HCT116 (cell line): ENCODE data around the gene AGPAT2. TPM values are rescaled to one million over a fixed set of nuclear protein-coding genes. Genes with fewer than 3 reads are reported as not detected.

ENCODE experiments used
- ATAC-seq: fragments of 200-7000 bp; cut with Tn5 transposase; 2 replicates; pipeline ENCODE4 v1.9.1; 2020; ENCODE audit warnings: mild to moderate bottlenecking, moderate library complexity
- BruUV-seq: library from RNA; stranded (reverse); fragments of 400-500 nt; replicated peaks from 2 replicates; lab custom pipeline; 2021; lab: Mats Ljungman, UMichigan
- CTCF ChIA-PET: fragments of 300-600 bp; sonication (Branson Sonifier 250); formaldehyde crosslinking; loops from one replicate; lab custom pipeline; 2021; ENCODE audit warnings: antibody characterized with exemption; lab: Charles Lee
- POLR2A ChIA-PET: fragments of 300-600, 350-600 bp; sonication (Branson Sonifier 250); formaldehyde crosslinking; loops from one replicate; lab custom pipeline; 2021; ENCODE audit warnings: antibody characterized with exemption; lab: Charles Lee
- RAD21 ChIA-PET, 2 experiments: fragments of 300-600 bp; sonication (Branson Sonifier 250); formaldehyde crosslinking; loops; one replicate each; lab custom pipeline; 2023; ENCODE audit warnings: low total read pairs in 2 of 2; ENCODE audit not compliant: uncharacterized antibody in 2 of 2, unreplicated experiment in 2 of 2, low non-redundant PET in 1 of 2; lab: Charles Lee
- DNase-seq: peaks from one replicate; pipeline ENCODE4 v3.0.0-alpha.2; 2010; ENCODE audit warnings: low read depth, low spot score
- H2AFZ ChIP-seq: fragments of 200-600 bp; shearing (Covaris generic), sonication (generic); 2 replicates; pipeline ENCODE4 v1.6.1; 2017; ENCODE audit warnings: low read depth, mixed run types, mixed read lengths, antibody characterized with exemption, low read length; ENCODE audit not compliant: poor library complexity, severe bottlenecking
- H3K27ac ChIP-seq: 2 replicates; pipeline ENCODE4 v1.5.1; 2012; ENCODE audit warnings: low read depth, low read length
- H3K27me3 ChIP-seq: fragments of 200-600 bp; sonication (generic); 2 replicates; pipeline ENCODE4 v1.6.1; 2016; ENCODE audit warnings: mixed run types, low read length, mixed read lengths; ENCODE audit not compliant: insufficient read depth
- H3K36me3 ChIP-seq, 2 experiments: fragments of 200-500 bp in 1 of 2; fragments of 200-600 bp in 1 of 2; sonication (Bioruptor generic) in 1 of 2; sonication (generic) in 1 of 2; 2 replicates each; pipeline versions ENCODE4 v1.5.1 to v1.6.1; 2014 to 2016; ENCODE audit warnings: low read length in 2 of 2, inconsistent platforms in 1 of 2, mixed read lengths in 1 of 2, mixed run types in 1 of 2; ENCODE audit not compliant: insufficient read depth in 2 of 2, control insufficient read depth in 1 of 2
- H3K4me1 ChIP-seq, 2 experiments: fragments of 200-600 bp in 1 of 2; sonication (generic) in 1 of 2; 2 replicates each; pipeline versions ENCODE4 v1.5.1 to v1.6.1; 2012 to 2017; ENCODE audit warnings: low read length in 2 of 2, inconsistent platforms in 1 of 2, mild to moderate bottlenecking in 1 of 2, mixed read lengths in 1 of 2, mixed run types in 1 of 2, moderate library complexity in 1 of 2; ENCODE audit not compliant: insufficient read depth in 2 of 2, control insufficient read depth in 1 of 2
- H3K4me2 ChIP-seq: fragments of 200-600 bp; sonication (generic); 2 replicates; pipeline ENCODE4 v1.6.1; 2017; ENCODE audit warnings: mixed run types, low read length, mixed read lengths
- H3K4me3 ChIP-seq, 2 experiments: fragments of 200-600 bp in 1 of 2; sonication (generic) in 1 of 2; replicated peaks in 1 of 2; 2 replicates each; pipeline ENCODE4 v1.5.1; 2011 to 2016; ENCODE audit warnings: low read length in 2 of 2, control low read depth in 1 of 2, low read depth in 1 of 2, mild to moderate bottlenecking in 1 of 2, mixed read lengths in 1 of 2, mixed run types in 1 of 2
- H3K79me2 ChIP-seq: fragments of 200-600 bp; sonication (generic); 2 replicates; pipeline ENCODE4 v1.6.1; 2017; ENCODE audit warnings: mild to moderate bottlenecking, mixed run types, low read length, moderate library complexity, mixed read lengths; ENCODE audit not compliant: insufficient read depth
- H3K9ac ChIP-seq: fragments of 200-600 bp; sonication (generic); 2 replicates; pipeline ENCODE4 v1.6.1; 2016; ENCODE audit warnings: low read length, mixed read lengths
- H3K9me2 ChIP-seq: fragments of 200-600 bp; sonication (generic), shearing (Covaris generic); 2 replicates; pipeline ENCODE4 v1.6.1; 2017; ENCODE audit warnings: mixed run types, mild to moderate bottlenecking, moderate library complexity; ENCODE audit not compliant: insufficient read depth
- H3K9me3 ChIP-seq, 2 experiments: fragments of 200-500 bp in 1 of 2; fragments of 200-600 bp in 1 of 2; sonication (Bioruptor generic) in 1 of 2; sonication (generic) in 1 of 2; 2 replicates each; pipeline ENCODE4 v1.6.1; 2014 to 2017; ENCODE audit warnings: low read length in 2 of 2, mixed read lengths in 2 of 2, inconsistent platforms in 1 of 2, low read depth in 1 of 2, mild to moderate bottlenecking in 1 of 2, mixed run types in 1 of 2, moderate library complexity in 1 of 2; ENCODE audit not compliant: control insufficient read depth in 1 of 2, insufficient read depth in 1 of 2
- H4K20me1 ChIP-seq: fragments of 200-600 bp; sonication (generic), shearing (Covaris generic); 2 replicates; pipeline ENCODE4 v1.6.1; 2017; ENCODE audit warnings: mixed run types, mild to moderate bottlenecking, moderate library complexity; ENCODE audit not compliant: insufficient read depth
- CEBPB ChIP-seq: IDR thresholded peaks from 2 replicates; pipeline ENCODE4 v1.6.1; 2012; ENCODE audit warnings: low read depth
- ELF1 ChIP-seq: IDR thresholded peaks from 2 replicates; pipeline ENCODE4 v1.6.1; 2012; ENCODE audit warnings: low read depth, borderline replicate concordance
- EZH2 ChIP-seq: fragments of 200-600 bp; sonication (generic); IDR thresholded peaks from 2 replicates; pipeline ENCODE4 v1.6.1; 2017; ENCODE audit warnings: antibody characterized with exemption, mixed run types
- FOSL1 ChIP-seq: IDR thresholded peaks from 2 replicates; pipeline ENCODE4 v1.6.1; 2012; ENCODE audit warnings: low read depth
- POLR2AphosphoS5 ChIP-seq: IDR thresholded peaks from 2 replicates; pipeline ENCODE4 v1.6.1; 2011; ENCODE audit warnings: mild to moderate bottlenecking, low read depth, low read length, moderate library complexity
- RAD21 ChIP-seq: IDR thresholded peaks from 2 replicates; pipeline ENCODE4 v1.6.1; 2012; ENCODE audit warnings: low read depth, mild to moderate bottlenecking
- SRF ChIP-seq: IDR thresholded peaks from 2 replicates; pipeline ENCODE4 v1.6.1; 2012; ENCODE audit warnings: low read depth
- TCF7L2 ChIP-seq: IDR thresholded peaks from 2 replicates; pipeline ENCODE4 v1.7.0; 2011; ENCODE audit warnings: borderline replicate concordance, inconsistent platforms; ENCODE audit not compliant: insufficient read depth, insufficient read length; ENCODE audit errors: extremely low read depth
- ZNF274 ChIP-seq: fragments of 200-500 bp; sonication (Bioruptor generic); IDR thresholded peaks from 2 replicates; pipeline ENCODE4 v1.6.1; 2014; ENCODE audit warnings: mild to moderate bottlenecking, low read depth, low read length, inconsistent platforms
- intact Hi-C: fragments of 100-400 bp; cut with micrococcal nuclease; formaldehyde crosslinking; loops from 2 replicates; pipeline ENCODE4 v1.10.0; 2022
- total RNA-seq: library from RNA; stranded (reverse); gene quantifications from one replicate; pipeline ENCODE4 v1.2.1, GENCODE V29; 2021; ENCODE audit not compliant: unreplicated experiment
- TF ChIP-seq, protein P1 (sequence below): IDR thresholded peaks from 2 replicates; pipeline ENCODE4 v1.6.1; 2012; ENCODE audit warnings: low read depth
- TF ChIP-seq, protein P2 (sequence below): IDR thresholded peaks from 2 replicates; pipeline ENCODE4 v1.6.1; 2012

Gene AGPAT2
- total RNA-seq, 1 experiment from 2014 or later: 86.0 TPM

DNA sequence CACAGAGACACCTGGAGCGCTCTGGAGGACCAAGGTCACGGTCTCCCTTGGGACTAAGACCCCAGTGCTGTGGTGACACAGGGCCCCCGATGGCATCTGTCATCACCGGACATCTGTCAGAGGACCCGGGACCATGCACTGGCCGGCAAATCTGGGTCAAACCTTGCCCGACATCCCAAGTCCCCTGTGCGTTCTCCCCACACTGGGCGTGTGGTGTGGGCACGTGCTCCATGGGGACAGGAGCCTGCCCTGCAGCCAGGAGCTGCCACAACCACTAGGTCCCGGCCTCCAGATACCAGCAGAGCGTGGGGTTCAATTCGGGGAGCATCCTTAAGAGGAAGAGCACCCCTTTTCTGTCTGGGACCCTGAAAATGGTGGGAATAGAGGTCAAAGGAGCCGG, 3.5 kb downstream of the AGPAT2 start:
- Histone ChIP-seq H3K27ac (no peak overlapping the region), H3K4me2 (no peak overlapping the region), H3K4me3 (no peak overlapping the region), H3K9me3 (no peaks in the 10 kb centered on the region), H3K9me2 (no peaks in the 10 kb centered on the region), H2AFZ (no peak overlapping the region), H3K9ac (no peak overlapping the region), H3K79me2 (peaks cover 51% of the 10 kb centered on the region), H4K20me1 (no peaks in the 10 kb centered on the region), H3K4me1 (peaks cover 19 to 28% of the 10 kb centered on the region in 2 experiments), H3K36me3 (no peaks in the 10 kb centered on the region)
- POLR2A ChIA-PET: interaction anchor here (0.6 kb wide), 1 partner anchor 8 kb away, joined by 3 read pairs; no protein-coding TSS in a partner anchor
- ATAC-seq (no peak), DNase-seq (no peak)
- CTCF ChIA-PET: no interaction called here
- RAD21 ChIA-PET: no interaction called here
- TF ChIP-seq EZH2 (no peak), CEBPB (no peak), FOSL1 (no peak), RAD21 (no peak), ELF1 (no peak), ZNF274 (no peak), SRF (no peak), TCF7L2 (no peak), POLR2AphosphoS5 (no peak)
- TF ChIP-seq, protein P1, sequence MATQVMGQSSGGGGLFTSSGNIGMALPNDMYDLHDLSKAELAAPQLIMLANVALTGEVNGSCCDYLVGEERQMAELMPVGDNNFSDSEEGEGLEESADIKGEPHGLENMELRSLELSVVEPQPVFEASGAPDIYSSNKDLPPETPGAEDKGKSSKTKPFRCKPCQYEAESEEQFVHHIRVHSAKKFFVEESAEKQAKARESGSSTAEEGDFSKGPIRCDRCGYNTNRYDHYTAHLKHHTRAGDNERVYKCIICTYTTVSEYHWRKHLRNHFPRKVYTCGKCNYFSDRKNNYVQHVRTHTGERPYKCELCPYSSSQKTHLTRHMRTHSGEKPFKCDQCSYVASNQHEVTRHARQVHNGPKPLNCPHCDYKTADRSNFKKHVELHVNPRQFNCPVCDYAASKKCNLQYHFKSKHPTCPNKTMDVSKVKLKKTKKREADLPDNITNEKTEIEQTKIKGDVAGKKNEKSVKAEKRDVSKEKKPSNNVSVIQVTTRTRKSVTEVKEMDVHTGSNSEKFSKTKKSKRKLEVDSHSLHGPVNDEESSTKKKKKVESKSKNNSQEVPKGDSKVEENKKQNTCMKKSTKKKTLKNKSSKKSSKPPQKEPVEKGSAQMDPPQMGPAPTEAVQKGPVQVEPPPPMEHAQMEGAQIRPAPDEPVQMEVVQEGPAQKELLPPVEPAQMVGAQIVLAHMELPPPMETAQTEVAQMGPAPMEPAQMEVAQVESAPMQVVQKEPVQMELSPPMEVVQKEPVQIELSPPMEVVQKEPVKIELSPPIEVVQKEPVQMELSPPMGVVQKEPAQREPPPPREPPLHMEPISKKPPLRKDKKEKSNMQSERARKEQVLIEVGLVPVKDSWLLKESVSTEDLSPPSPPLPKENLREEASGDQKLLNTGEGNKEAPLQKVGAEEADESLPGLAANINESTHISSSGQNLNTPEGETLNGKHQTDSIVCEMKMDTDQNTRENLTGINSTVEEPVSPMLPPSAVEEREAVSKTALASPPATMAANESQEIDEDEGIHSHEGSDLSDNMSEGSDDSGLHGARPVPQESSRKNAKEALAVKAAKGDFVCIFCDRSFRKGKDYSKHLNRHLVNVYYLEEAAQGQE: no peak
- TF ChIP-seq, protein P2, sequence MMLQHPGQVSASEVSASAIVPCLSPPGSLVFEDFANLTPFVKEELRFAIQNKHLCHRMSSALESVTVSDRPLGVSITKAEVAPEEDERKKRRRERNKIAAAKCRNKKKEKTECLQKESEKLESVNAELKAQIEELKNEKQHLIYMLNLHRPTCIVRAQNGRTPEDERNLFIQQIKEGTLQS: no peak
- TF ChIP-seq, all 23 proteins: peak for 0
- no TSS peak for BruUV-seq
- no peaks in the 10 kb centered on the region for H3K27me3 ChIP-seq
- intact Hi-C loops: no loop called here
